PC-3 (cell line): ENCODE results near the gene JARID2. TPM values are rescaled to one million over a fixed set of nuclear protein-coding genes. Genes with fewer than 3 reads are reported as not detected.

Source experiments
- ATAC-seq: fragments of 200-7000 bp; cut with Tn5 transposase; 2 replicates; pipeline ENCODE4 v1.9.1; 2020; ENCODE audit warnings: mild to moderate bottlenecking, moderate library complexity
- Bru-seq: library from RNA; stranded (reverse); fragments of 400-500 nt; gene quantifications from one replicate; lab custom pipeline; 2021; lab: Mats Ljungman, UMichigan
- BruChase-seq, 2 experiments: library from RNA; stranded (reverse); fragments of 400-500 nt; gene quantifications; one replicate each; lab custom pipeline; 2021; lab: Mats Ljungman, UMichigan
- BruUV-seq: library from RNA; stranded (reverse); fragments of 400-500 nt; replicated peaks from 2 replicates; lab custom pipeline; 2021; lab: Mats Ljungman, UMichigan
- CTCF ChIA-PET: fragments of 300-600 bp; sonication (Branson Sonifier 250); formaldehyde crosslinking; loops from one replicate; lab custom pipeline; 2022; ENCODE audit warnings: antibody characterized with exemption; lab: Charles Lee
- POLR2A ChIA-PET: fragments of 300-600 bp; sonication (Branson Sonifier 250); formaldehyde crosslinking; loops from one replicate; lab custom pipeline; 2022; ENCODE audit warnings: antibody characterized with exemption; ENCODE audit not compliant: unreplicated experiment; lab: Charles Lee
- DNase-seq: peaks from one replicate; pipeline ENCODE4 v3.0.0-alpha.2; 2015
- H2AFZ ChIP-seq: fragments of 300-600 bp; sonication (generic); 2 replicates; pipeline ENCODE4 v1.6.0; 2016; ENCODE audit warnings: antibody characterized with exemption, low read length
- H3F3A ChIP-seq: fragments of 300-600 bp; sonication (generic); one replicate; pipeline ENCODE4 v1.6.0; 2017; ENCODE audit warnings: antibody characterized with exemption, low read length, control low read depth, mild to moderate bottlenecking; ENCODE audit not compliant: unreplicated experiment
- H3K27ac ChIP-seq: fragments of 300-600 bp; sonication (generic); 2 replicates; pipeline ENCODE4 v1.5.1; 2016; ENCODE audit warnings: mild to moderate bottlenecking, low read length
- H3K27me3 ChIP-seq: fragments of 300-600 bp; sonication (generic); 2 replicates; pipeline ENCODE4 v1.6.1; 2016; ENCODE audit warnings: low read length, mixed read lengths
- H3K36me3 ChIP-seq: fragments of 300-600 bp; sonication (generic); 2 replicates; pipeline ENCODE4 v1.6.1; 2016; ENCODE audit warnings: low read depth, mixed run types, low read length, mixed read lengths
- H3K4me1 ChIP-seq: fragments of 300-600 bp; sonication (generic); 2 replicates; pipeline ENCODE4 v1.5.1; 2016; ENCODE audit warnings: low read length; ENCODE audit not compliant: insufficient read depth
- H3K4me2 ChIP-seq: fragments of 300-600 bp; sonication (generic); 2 replicates; pipeline ENCODE4 v1.6.0; 2016; ENCODE audit warnings: low read length
- H3K4me3 ChIP-seq: fragments of 300-600 bp; sonication (generic); 2 replicates; pipeline ENCODE4 v1.5.1; 2016; ENCODE audit warnings: mild to moderate bottlenecking, low read length, mixed read lengths
- H3K79me2 ChIP-seq: fragments of 300-600 bp; sonication (generic); 2 replicates; pipeline ENCODE4 v1.6.1; 2017; ENCODE audit warnings: low read length, mixed read lengths
- H3K9ac ChIP-seq: fragments of 300-600 bp; sonication (generic); 2 replicates; pipeline ENCODE4 v1.6.0; 2016; ENCODE audit warnings: mild to moderate bottlenecking, low read length
- H3K9me2 ChIP-seq: fragments of 300-600 bp; sonication (generic); replicated peaks from 2 replicates; pipeline ENCODE4 v1.6.1; 2016; ENCODE audit warnings: mixed run types, low read length, mixed read lengths
- H3K9me3 ChIP-seq: fragments of 300-600 bp; sonication (generic); 2 replicates; pipeline ENCODE4 v1.6.1; 2016; ENCODE audit warnings: low read length, mixed read lengths
- H4K20me1 ChIP-seq: fragments of 300-600 bp; sonication (generic); 2 replicates; pipeline ENCODE4 v1.6.1; 2016; ENCODE audit warnings: low read length, mixed read lengths
- CTCF ChIP-seq: fragments of 300-600 bp; sonication (generic); conservative IDR thresholded peaks from 2 replicates; pipeline ENCODE4 v1.5.1; 2017; ENCODE audit warnings: antibody characterized with exemption, low read depth, mild to moderate bottlenecking, low read length
- EZH2 ChIP-seq: fragments of 300-600 bp; sonication (generic); IDR thresholded peaks from one replicate; pipeline ENCODE4 v1.6.1; 2017; ENCODE audit warnings: antibody characterized with exemption, mild to moderate bottlenecking, low read length; ENCODE audit not compliant: unreplicated experiment
- EZH2phosphoT487 ChIP-seq: fragments of 300-600 bp; sonication (generic); IDR thresholded peaks from 2 replicates; pipeline ENCODE4 v1.6.1; 2018; ENCODE audit warnings: mild to moderate bottlenecking, antibody characterized with exemption, low read length, borderline replicate concordance
- intact Hi-C: fragments of 100-400 bp; cut with micrococcal nuclease; formaldehyde crosslinking; loops from 2 replicates; pipeline ENCODE4 v1.9.0; 2023
- long read RNA-seq: library from polyadenylated mRNA; unstranded; transcript quantifications from one replicate; pipeline ENCODE4 v2.0.0, GENCODE V29; 2021; ENCODE audit not compliant: unreplicated experiment
- total RNA-seq: library from RNA; depleted of rRNA; stranded (reverse); fragments of >200 nt; gene quantifications from 2 replicates; pipeline ENCODE4 v1.2.3, GENCODE V29; 2014; rRNA removed

JARID2 gene
- total RNA-seq (11.0 and 13.1 TPM in 2 replicates), Bru-seq, nascent RNA (percentile 85 among the genes with signal in this experiment), BruChase-seq, experiment 1, labeled RNA remaining after a 6-hour chase (percentile 68 among the genes with signal in this experiment), BruChase-seq, experiment 2, labeled RNA remaining after a 2-hour chase (percentile 71 among the genes with signal in this experiment)
- long read RNA-seq, full-length matches to known transcripts, result 2 of 34 reads
- long read RNA-seq, partial matches to known transcripts, result 10 of 34 reads
- long read RNA-seq, other reads (novel, unspliced or antisense), result 22 of 34 reads

GRCh38 chr6:15245361-15246216, at the start of gene JARID2:
Gene JARID2 (plus strand): TSS chr6:15246069. CDS start chr6:15246540, 471 bp downstream.
- ChIA-PET CTCF (interaction anchor here (0.5 kb wide), 1 partner anchor 63 kb away, joined by 4 read pairs; no protein-coding TSS in a partner anchor), POLR2A (interaction anchor here (0.6 kb wide), 1 partner anchor 172 kb away, joined by 4 read pairs; no protein-coding TSS in a partner anchor)
- Histone ChIP-seq H3K9me2 (no peaks in the 10 kb centered on the region), H3K4me3 (peak within 1 kb of the TSS; percentile 78), H3K9me3 (no peaks in the 10 kb centered on the region), H3K36me3 (no peaks in the 10 kb centered on the region), H3K79me2 (peaks cover 46% of the 10 kb centered on the region), H3K4me2 (peak within 1 kb of the TSS; percentile 88), H2AFZ (peak within 1 kb of the TSS; percentile 92), H3F3A (no peaks in the 10 kb centered on the region), H3K4me1 (peaks cover 16% of the 10 kb centered on the region), H3K9ac (peak within 1 kb of the TSS; percentile 86), H3K27ac (peak within 1 kb of the TSS; percentile 62), H4K20me1 (peaks cover 23% of the 10 kb centered on the region), H3K27me3 (no peaks in the 10 kb centered on the region)
- DNase-seq (peak; percentile 98), ATAC-seq (peak; percentile 61)
- intact Hi-C loops, result loop anchor here (1.0 to 10.0 kb wide), 9 partner anchors 105 to 1035 kb away; no protein-coding TSS in a partner anchor
- BruUV-seq, result no TSS peak
- TF ChIP-seq EZH2phosphoT487 (no peak), EZH2 (no peak), CTCF (no peak)

GRCh38 chr6:15200087-15200486, 45.8 kb upstream of the JARID2 start:
- intact Hi-C loops, result no loop called here
- Histone ChIP-seq H3K27ac (no peak overlapping the region), H3K4me3 (no peak overlapping the region), H3K27me3 (no peaks in the 10 kb centered on the region), H3K9me2 (no peaks in the 10 kb centered on the region), H3K4me1 (no peaks in the 10 kb centered on the region), H3K4me2 (no peak overlapping the region), H3K36me3 (no peaks in the 10 kb centered on the region), H2AFZ (no peak overlapping the region), H3K9ac (no peak overlapping the region), H3K9me3 (no peaks in the 10 kb centered on the region), H3F3A (no peaks in the 10 kb centered on the region), H3K79me2 (no peaks in the 10 kb centered on the region), H4K20me1 (no peaks in the 10 kb centered on the region)
- POLR2A ChIA-PET, result no interaction called here
- BruUV-seq, result no TSS peak
- no peak for TF ChIP-seq EZH2phosphoT487
- TF ChIP-seq CTCF, result no peak
- no peak for TF ChIP-seq EZH2
- ATAC-seq, result no peak
- CTCF ChIA-PET, result no interaction called here
- DNase-seq, result no peak
